Mesangial cell (primary cell): ENCODE results near the gene NUP35. TPM values are rescaled to one million over a fixed set of nuclear protein-coding genes. Genes with fewer than 3 reads are reported as not detected.

Source experiments
- total RNA-seq: library from RNA; depleted of rRNA; stranded (reverse); fragments of >200 nt; gene quantifications from 2 replicates; pipeline ENCODE4 v1.2.3, GENCODE V29; 2015

The NUP35 gene, protein sequence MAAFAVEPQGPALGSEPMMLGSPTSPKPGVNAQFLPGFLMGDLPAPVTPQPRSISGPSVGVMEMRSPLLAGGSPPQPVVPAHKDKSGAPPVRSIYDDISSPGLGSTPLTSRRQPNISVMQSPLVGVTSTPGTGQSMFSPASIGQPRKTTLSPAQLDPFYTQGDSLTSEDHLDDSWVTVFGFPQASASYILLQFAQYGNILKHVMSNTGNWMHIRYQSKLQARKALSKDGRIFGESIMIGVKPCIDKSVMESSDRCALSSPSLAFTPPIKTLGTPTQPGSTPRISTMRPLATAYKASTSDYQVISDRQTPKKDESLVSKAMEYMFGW
- total RNA-seq = 7.6 and 16.8 TPM in 2 replicates

DNA sequence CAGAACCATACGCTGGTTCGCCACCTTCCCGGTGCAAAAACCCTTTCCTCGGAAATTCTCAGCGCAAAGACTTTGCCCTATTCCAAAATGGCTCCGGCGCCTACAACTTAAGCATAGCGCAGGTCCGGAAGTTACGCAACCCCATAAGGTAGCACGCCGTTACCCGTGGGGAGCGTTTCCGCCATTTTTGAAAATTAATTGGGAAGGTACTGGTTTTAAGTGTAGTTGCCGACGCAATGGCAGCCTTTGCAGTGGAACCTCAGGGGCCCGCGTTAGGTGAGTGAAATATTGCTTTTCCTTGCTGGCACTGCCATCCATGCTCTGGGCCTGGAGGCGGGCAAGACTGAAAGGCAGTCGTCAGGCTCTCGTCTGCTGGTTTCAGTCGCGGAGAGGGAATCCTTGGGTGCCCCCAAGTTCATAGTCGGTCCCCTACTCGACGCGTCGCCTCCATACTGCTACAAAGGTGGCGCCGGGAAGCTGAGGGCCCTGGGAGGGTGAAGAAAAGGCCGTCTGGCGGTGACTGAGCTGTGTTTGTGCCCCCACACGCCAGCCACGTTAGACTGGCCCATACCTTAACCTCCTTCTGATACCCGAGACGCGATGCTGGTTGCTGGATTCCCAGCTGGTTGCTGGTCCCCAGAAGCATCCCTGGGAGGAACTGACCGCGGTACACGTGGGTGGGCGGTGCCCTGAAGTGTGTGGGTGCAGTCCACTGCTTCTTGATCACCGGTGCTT is at the start of gene NUP35:
Gene NUP35, plus strand, starts transcription at position 222 of the 735 bp plus-strand sequence. Its CDS starts 15 bp downstream, at position 237.

DNA sequence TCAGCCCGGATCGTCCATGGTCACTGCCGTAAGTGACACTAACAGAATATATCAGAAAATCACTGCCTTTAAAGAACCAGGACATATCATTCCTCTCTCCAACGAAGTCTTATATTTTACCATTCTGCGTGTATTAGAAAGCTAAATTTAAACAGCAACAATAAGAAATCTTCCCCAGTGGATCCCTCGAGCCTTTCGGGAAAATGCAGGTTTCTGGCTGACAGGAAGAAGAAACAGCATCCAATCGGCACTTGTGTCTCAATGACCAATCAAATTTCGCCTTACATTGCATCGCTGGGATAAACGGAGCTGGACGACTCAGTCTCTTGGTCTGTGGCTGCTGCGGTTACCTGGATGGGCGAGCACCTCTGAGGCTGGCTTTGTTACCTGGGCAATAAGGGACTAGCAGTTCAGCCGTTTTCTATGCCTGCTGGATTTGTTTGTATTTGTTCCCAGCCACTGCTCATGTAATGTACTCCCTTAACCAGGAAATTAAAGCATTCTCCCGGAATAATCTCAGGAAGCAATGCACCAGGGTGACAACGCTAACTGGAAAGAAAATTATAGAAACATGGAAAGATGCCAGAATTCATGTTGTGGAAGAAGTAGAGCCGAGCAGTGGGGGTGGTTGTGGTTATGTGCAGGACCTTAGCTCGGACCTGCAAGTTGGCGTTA is 45.6 kb upstream of the NUP35 start, which contains the start of gene DUSP19:
Gene DUSP19, plus strand, starts transcription at position 284 of the 675 bp plus-strand sequence. Its CDS starts 187 bp downstream, at position 471.

Other genes starting within 250 kb of the NUP35 start
- 76.7 and 106 TPM in 2 replicates for gene NCKAP1, start 86.0 kb upstream of the NUP35 start, total RNA-seq
- 0.49 and 1.1 TPM in 2 replicates for gene DUSP19, start 45.7 kb upstream of the NUP35 start, total RNA-seq